ENCODE results near the gene ISLR2. TPM values are rescaled to one million over a fixed set of nuclear protein-coding genes. Genes with fewer than 3 reads are reported as not detected.

ISLR2 gene
- total RNA-seq, 1 donor from 2014 or later, result 113 TPM

DNA sequence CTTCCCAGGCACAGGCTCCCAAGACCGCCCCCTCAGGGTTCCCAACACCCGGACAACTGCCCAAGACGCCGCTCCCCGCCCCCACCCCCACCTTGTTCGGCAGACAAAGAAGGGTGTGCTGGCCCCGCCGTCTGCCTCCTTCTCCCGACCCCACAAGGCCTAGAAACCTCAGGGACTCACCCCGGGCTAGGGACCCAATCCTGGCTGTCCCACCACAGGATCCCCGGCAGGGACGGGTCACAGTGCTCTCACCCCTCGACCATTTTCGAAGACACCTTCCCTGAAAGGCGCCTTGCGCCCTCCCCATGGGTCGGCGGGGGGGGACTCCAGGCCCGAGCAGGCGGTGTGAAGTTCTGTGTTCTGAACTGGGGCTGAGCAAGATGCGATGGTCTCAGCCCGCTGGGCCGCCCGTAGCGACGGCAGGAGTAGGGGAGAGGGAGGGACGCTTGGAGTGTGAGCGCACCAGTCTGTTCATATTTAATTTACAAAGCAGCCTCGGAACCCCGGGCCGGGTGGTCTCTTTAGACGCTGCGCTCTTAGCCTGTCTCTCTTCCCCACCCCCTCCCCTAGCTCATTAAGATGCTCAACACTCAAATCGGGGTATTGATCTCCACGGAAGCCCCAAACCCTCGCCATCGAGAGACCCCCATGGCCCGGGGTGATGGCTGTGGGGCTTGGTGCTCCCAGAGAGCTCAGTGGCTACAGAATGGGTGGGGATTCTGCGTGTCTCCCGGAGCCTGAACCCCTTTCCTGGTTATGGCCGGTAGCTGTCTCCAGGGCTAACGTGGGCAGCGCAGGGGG is 1.4 kb upstream of the ISLR2 start:
- FAIRE-seq (no peak), DNase-seq (ENCODE audit: low spot score in 2 of 2) (no peak)

DNA sequence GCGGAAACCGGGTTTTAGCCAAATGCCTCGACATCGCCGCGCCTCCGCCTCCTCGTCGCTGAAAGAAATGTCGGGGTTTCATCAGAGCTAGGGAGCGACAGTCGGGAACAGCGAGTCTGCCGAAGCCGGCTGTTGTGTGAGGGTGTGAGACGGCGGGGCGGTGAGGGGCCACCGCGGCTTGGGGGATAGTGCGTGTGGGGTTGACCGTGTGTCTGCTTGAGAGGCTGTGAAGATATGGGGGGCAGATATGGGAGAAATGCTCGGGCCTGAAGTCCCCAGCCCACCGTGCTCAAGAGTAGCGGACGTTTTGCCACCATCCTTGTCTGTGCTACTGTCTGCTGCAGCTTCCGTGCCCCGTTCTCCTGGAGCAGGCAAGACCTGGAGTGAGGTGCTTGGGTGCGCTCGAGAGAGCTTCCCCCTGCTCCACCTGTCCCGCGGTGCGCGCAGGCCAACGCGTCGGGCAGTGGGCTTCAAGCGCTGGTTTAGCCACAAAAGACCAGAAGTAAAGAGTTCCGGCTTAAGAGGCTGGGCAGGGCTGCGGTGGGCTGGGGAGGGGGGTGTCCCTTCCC is 716 bp upstream of the ISLR2 start:
- no peak for FAIRE-seq
- DNase-seq (ENCODE audit: low spot score in 2 of 2), result no peak

DNA sequence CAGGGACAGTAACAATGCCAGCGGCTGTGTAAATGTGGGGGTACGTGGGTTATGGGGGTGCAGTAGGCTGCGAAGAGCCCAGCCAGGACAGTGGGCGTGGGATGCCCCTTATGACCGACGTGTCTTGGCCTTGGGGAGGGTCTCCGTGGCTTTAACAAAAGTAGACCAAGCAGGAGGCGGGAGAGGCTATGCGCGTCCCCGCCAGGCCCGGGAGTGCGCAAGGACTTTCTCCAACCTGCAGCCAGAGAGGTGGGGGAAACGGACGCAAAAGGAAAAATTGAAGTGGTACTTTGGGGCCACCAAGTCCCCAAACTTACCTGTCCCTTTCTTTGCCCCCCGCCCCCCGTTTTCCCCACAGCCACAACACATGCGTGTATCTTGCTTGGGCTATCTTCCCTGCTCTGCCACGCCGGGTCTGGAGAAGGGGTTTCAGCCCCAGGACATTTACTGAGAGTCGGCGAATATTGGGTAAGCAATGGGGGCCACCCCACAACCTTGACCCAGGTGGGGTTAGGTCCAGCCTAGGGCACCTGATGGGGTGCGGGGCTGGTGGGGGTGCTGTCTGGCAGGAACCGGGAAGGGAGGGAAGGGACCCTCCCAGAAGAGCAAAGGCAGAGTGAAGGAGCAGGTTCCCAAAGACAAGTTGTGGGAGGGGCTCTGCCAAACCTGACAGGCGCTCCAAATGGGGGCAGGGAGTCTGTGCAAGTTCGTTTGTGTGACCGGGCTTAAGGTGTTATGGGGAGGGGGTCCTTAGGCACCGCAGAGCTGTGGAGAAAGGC is 652 bp downstream of the ISLR2 start:
- DNase-seq (ENCODE audit: low spot score in 2 of 2) (no peak), FAIRE-seq (no peak)

DNA sequence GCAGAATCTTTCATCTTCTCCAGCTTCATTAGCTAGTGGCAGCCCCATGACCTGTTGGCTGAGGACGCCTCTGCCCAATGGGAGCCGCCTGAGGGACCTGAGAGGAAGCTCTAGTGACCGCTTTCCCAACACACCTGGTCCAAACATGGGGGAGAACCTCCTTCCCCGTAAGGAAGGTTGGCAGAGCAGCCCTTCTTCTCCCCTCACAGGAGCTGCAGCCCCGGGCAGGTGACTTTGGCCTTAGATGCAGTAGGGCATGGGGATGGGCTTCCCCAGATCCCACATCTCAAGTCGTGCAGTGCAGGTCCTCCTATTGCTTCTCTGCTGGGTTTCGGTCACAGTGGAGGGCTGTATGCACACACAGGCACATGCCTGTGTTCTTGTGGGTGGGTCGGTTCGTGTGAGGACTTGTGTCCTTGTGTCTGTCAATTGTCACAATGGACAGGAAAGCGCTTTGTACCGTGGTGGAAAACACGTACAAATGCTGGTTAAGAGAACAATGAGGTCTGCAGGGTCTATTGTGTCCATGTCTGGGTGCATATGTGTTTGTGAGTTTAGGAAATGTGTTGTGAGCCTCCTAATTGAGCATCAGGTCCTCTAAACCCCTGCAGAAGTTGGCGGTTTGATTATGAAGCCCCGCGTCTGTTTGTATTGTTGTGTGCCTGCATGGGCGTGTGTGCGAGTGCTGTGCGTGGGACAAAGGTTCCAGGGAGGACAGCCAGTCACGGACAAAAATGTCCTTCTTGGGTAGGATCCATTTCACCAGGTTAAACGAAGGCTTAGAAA is 1.4 kb downstream of the ISLR2 start:
- FAIRE-seq (no peak), DNase-seq (ENCODE audit: low spot score in 2 of 2) (no peak)

DNA sequence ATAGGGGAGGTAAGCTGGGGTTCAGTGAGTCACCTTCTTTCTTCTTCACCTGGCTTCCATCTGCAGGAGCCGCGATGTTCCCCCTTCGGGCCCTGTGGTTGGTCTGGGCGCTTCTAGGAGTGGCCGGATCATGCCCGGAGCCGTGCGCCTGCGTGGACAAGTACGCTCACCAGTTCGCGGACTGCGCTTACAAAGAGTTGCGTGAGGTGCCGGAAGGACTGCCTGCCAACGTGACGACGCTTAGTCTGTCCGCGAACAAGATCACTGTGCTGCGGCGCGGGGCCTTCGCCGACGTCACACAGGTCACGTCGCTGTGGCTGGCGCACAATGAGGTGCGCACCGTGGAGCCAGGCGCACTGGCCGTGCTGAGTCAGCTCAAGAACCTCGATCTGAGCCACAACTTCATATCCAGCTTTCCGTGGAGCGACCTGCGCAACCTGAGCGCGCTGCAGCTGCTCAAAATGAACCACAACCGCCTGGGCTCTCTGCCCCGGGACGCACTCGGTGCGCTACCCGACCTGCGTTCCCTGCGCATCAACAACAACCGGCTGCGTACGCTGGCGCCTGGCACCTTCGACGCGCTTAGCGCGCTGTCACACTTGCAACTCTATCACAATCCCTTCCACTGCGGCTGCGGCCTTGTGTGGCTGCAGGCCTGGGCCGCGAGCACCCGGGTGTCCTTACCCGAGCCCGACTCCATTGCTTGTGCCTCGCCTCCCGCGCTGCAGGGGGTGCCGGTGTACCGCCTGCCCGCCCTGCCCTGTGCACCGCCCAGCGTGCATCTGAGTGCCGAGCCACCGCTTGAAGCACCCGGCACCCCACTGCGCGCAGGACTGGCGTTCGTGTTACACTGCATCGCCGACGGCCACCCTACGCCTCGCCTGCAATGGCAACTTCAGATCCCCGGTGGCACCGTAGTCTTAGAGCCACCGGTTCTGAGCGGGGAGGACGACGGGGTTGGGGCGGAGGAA is 2.6 kb downstream of the ISLR2 start:
- no peak for FAIRE-seq
- DNase-seq (ENCODE audit: low spot score in 2 of 2), result no peak

DNA sequence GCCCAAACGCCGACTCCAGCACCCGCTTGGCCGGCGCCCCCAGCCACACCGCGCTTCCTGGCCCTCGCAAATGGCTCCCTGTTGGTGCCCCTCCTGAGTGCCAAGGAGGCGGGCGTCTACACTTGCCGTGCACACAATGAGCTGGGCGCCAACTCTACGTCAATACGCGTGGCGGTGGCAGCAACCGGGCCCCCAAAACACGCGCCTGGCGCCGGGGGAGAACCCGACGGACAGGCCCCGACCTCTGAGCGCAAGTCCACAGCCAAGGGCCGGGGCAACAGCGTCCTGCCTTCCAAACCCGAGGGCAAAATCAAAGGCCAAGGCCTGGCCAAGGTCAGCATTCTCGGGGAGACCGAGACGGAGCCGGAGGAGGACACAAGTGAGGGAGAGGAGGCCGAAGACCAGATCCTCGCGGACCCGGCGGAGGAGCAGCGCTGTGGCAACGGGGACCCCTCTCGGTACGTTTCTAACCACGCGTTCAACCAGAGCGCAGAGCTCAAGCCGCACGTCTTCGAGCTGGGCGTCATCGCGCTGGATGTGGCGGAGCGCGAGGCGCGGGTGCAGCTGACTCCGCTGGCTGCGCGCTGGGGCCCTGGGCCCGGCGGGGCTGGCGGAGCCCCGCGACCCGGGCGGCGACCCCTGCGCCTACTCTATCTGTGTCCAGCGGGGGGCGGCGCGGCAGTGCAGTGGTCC is 3.5 kb downstream of the ISLR2 start:
- DNase-seq (ENCODE audit: low spot score in 2 of 2), result no peak

DNA sequence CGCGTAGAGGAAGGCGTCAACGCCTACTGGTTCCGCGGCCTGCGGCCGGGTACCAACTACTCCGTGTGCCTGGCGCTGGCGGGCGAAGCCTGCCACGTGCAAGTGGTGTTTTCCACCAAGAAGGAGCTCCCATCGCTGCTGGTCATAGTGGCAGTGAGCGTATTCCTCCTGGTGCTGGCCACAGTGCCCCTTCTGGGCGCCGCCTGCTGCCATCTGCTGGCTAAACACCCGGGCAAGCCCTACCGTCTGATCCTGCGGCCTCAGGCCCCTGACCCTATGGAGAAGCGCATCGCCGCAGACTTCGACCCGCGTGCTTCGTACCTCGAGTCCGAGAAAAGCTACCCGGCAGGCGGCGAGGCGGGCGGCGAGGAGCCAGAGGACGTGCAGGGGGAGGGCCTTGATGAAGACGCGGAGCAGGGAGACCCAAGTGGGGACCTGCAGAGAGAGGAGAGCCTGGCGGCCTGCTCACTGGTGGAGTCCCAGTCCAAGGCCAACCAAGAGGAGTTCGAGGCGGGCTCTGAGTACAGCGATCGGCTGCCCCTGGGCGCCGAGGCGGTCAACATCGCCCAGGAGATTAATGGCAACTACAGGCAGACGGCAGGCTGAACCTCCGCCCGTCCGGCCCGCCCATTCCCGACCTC is 4.1 kb downstream of the ISLR2 start:
- FAIRE-seq (no peak), DNase-seq (ENCODE audit: low spot score in 2 of 2) (peak in 1 of 2 donors; percentile 39)

More for the DNA sequence above, 3.5 kb downstream of the ISLR2 start:
- FAIRE-seq, result no peak

DNA sequence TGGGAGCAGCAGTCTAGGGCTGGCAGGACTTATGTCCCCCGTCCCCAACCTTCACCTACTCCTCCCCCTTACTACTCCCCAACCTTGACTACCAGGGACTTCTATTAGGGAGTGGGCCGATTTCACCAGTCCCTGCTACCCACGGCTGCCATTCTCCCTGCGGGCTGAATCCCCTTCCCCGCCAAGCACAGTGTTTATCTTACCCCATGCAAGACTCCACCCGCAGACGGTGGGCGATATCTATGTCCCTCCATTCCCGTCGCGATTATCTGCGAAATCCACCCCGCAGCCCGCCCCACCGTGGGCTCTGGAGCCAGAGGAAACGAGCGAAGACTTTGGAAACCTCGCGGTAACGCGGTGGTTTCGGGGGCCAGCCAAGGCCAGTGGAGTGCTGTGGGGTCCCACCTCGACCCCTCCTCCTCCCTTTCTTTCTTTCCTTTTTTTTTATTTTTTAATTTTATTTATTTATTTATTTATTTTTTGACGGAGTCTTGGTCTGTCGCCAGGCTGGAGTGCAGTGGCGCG is 4.7 kb downstream of the ISLR2 start:
- DNase-seq (ENCODE audit: low spot score in 2 of 2) (no peak), FAIRE-seq (no peak)

DNA sequence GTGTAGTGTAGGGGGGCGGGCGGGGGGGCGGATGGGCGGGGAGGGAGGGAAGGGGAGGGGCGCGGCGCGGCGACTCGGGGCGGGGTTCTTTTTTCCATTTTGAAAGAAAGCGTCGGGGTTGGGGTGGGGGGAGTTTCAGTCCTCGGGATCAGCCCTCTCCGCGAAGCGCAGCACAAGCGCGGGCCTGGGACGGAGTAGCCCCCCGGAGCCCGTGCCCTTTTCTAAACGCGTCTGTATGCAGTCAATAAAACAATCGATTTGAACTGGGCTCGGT is 6.1 kb downstream of the ISLR2 start:
- FAIRE-seq (no peak), DNase-seq (ENCODE audit: low spot score in 2 of 2) (no peak)

DNA sequence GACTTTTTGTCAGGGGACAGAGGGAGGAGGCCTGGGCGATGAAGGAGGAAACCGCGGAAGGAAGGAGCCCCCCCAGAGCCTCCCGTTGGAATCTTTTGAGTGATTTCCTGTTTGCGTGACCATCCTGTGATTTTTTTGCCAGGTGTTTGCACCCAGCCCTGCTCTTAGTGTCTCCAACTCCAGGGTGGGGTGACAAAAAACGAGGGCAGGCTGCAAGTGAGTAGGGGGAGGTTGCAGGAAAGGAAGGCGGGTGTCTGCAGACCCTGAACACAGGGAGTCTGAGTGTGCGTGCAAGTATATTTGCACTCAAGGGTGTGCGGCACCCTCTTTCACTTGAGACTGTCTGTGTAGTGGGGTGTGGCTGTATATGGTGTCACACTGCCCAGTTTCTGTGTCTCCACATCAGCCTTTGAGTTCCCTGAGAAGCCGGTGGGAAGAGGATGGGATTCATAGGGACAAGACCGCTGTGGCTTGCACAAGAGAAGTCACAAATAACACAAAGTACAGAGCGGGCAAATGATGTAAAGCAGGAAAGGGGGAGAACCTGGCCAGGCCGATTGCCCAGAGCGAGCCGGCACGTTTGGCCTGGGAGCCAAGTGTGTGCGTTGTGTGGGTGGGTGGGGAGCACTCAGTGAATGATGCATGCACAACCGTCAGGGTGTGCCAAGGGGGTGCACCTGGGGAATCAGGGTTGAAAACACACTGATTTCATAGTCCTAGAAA is 6.6 kb downstream of the ISLR2 start:
- FAIRE-seq, result no peak
- DNase-seq (ENCODE audit: low spot score in 2 of 2), result no peak

DNA sequence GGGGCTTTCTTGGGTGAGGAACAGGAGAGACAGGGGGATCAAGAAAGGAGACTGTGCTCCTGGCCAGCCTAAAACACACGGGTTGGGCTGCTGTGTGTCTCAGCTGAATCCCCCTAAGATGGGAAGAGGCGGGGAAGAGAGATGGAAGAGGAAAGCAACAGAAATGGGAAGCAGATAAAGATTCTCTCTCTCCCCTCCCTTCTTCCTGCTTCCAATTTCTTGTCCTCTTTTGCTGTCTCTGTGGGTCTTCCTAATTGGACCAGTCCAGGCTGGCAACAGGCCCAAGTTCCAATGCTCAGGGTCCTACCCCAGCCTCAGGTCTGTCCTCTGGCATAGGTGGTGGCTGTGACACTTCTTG is 7.1 kb downstream of the ISLR2 start:
- FAIRE-seq (no peak), DNase-seq (ENCODE audit: low spot score in 2 of 2) (no peak)

DNA sequence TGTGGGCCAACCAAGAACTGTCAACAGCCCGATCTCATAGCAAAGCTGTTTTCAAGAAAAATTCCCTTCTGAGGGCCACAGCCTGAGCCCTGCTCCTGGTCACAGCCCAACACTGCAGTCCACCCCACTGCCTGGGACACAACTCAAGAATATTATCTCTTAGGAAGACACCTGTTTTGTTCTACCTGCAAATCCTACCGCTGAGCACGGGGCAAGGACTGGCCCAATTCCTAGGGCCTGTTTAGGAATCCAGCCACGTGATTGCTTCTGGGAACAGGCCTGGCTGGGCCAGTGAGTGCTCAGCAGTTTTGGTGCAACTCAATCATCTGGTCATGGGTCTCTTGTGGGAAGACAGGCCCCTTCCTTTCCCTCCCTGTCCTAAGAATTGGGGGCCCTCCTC is 8.3 kb downstream of the ISLR2 start:
- no peak for DNase-seq (ENCODE audit: low spot score in 2 of 2)
- FAIRE-seq, result no peak

DNA sequence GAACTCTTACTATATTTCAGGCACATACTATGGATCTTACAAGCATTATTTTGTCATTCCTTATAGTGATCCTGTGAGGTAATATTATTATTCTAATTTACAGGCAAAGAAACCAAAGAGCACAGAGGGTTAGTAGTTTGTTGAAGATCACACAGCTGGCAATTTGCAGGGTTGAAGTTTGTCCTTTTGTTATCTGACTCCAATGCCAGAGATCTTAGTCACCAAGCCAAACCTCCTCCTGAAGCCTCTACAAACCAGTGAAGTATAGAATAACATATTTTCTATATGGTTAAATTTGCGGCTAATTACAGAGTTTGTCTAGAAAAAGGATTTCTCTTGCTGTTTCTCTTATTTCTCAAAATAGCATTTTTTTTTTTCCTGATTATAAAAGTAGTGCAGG is 11.2 kb downstream of the ISLR2 start:
- FAIRE-seq (no peak), DNase-seq (ENCODE audit: low spot score in 2 of 2) (no peak)

DNA sequence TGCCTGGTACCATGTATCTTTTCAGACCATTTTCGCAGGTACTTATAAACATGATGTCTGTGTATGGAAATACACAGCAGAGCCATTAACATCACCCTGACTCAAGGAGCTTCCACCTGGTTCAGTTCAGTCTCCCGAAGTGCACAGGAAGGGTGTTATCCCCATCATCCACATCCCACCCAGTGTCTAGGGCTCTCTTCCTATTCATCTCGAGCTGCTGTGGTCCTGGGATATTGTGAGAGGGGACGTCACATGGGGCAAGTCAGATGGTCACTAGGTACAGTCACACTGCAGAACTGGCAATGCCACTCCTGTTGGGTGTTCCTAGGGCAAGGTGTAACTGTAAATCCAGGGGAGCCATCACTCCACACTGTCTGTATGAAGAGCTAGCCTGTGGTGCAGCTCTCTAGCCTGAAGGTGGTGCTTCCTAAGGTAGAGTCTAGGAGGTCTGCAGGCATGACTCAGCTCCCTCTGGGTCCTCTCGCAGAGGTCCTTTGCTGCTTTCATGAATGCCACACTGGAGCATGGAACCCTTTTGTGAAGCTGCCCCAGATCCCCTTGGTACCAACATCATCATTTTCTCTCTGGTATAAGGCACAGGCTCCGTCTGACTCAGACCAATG is 13.9 kb downstream of the ISLR2 start:
- FAIRE-seq, result no peak
- DNase-seq (ENCODE audit: low spot score in 2 of 2), result no peak

DNA sequence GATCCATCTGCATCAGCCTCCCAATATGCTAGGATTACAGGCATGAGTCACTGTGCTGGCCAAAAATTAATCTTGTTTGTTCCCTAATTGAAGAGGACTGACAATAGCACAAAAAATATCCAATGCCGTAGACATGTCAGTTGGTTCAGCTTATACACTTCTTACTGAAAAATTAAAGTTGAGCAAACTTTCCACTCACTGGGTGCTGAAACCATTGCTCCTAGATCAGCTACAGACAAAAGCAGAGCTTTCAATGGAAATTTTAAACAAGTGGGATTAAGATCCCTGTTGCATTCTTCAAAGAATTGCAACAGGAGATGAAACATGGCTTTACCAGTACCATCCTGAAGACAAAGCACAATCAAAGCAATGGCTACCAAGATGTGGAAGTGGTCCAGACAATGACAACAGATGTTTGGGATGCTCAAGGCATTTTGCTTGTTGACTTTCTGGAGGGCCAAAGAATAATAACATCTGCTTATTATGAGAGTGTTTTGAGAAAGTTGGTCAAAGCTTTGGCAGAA is 16.0 kb downstream of the ISLR2 start:
- FAIRE-seq (no peak), DNase-seq (ENCODE audit: low spot score in 2 of 2) (no peak)

DNA sequence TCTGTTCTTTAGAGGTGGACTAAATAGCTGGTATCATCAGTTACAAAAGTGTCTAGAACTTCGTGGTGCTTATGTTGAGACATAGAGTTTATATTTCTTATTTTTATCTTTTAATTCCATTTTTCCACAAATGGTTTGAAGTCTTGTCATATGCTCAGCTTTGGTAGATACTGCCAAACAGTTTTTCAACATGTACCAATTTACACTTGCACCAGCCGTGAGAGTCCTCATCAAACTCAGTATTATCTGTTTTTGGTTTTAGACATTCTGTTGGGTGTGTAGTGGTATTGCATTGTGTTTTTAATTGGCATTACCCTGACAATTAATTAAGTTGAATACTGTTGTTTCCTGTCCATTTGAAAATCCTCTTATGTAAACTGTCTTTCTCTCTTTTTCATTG is 16.7 kb downstream of the ISLR2 start:
- DNase-seq (ENCODE audit: low spot score in 2 of 2), result no peak
- FAIRE-seq, result no peak

DNA sequence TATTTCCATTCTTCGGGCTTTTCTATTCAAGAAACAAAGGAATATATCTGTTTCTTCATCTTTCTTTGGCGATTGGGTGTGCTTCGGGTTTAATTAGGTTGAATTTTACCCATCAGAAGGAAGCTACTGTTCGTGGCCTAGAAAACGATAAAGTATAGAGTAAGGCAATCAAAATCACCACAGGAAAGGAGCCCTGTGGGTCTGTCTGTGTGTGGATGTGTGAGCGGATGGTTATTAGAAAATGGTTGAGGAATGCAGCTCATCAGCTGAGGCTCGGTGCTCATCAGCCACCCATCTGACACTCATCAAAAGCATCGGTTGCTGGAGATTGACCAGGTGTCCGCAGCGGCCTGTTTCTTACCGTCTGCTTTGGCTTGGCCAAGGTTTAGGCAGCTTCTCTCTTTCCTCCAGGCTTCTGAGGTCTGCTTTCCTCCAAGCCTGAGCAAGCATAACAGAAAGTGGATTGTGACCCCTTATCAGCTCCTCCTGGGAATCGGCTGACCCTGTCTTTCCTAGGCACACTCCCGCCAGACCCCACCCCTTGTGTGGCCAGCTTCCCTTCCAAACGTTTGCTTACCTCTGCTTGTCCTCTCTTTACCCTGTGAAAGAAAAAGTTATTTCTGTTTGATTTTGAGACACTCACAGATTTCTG is 25.5 kb downstream of the ISLR2 start:
- no peak for FAIRE-seq

More for the DNA sequence above, 25.5 kb downstream of the ISLR2 start:
- no peak for DNase-seq (ENCODE audit: low spot score in 2 of 2)

Measured in frontal cortex (tissue), 4 donors.